Measurements from ENCODE around the gene MGMT.

Gene MGMT

DNA sequence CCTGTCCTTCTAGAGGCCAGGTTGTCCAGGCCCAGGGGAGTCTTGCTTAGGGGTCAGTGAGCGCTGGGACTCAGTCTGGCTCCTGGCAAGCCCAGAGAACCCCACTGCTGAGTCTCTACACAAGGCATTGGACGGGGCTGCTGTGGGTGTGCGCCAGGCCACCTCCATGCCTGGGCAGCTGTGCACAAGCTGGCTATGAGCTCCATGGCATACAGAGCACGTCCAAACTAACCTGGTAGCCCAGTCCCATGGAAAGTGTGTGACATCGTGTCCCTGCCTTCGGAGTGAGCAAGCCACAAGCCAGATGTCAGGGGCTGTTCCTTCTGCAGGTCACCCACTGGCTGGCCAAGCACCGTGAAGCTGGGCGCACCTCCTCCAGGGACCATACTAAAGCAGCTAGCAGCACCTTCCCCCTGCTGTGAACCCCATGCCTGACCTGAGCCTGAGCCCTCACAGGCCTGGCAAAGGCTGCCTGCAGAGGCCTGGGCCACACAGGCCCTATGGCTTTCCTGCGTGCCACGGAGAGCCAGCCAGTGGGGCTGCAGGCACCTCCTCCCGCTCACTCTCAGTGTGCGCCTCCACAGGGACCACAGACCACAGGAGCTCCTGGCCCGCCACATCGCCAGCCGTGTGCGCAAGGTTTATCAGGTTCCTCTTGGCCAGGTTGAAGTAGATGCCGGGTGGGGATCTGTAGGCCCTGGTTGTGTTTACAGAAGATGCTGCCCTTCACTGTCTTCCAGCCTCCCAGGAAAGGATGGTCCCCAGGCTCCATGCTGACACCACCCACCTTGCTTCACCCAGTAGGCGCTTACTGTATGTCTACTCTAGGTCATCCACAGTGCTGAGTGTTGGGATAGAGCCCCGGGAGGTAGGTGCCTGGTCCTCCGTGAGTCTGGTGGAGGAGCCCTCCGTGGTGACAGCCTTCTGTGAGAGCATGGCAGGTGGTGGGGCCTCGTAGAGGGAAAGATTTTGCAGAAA lies 277.4 kb downstream of the MGMT start:
- no peak for DNase-seq

DNA sequence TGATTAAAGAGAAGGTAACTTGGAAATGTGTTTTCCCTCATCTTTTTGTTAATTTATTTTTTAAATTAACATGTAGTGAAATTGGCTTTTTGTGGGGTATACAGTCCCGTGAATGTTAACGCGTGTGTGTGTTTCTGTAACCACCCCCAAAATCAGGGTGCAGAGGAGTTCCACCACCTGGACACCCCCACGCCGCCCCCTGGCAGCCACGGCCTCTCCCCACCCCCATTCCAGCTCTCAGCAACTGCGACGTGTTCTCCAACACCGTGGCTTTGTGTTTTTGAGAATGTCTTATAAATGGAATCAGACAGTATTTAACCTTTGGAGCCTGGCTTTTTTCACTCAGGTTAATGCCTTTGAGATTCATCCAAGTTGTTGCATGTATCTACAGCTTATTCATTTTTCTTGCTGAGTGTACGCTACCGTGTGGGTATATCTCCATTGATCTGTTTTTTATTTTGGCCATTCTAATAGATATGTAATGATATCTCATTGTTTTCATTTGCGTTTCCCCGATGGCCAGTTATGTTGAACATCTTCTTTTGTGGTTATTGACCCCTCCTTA lies 278.2 kb downstream of the MGMT start:
- no peak for DNase-seq

- no peak for DNase-seq
These were observed 287.4 kb downstream of the MGMT start for GRCh38 chr10:129754211-129755050.

DNA sequence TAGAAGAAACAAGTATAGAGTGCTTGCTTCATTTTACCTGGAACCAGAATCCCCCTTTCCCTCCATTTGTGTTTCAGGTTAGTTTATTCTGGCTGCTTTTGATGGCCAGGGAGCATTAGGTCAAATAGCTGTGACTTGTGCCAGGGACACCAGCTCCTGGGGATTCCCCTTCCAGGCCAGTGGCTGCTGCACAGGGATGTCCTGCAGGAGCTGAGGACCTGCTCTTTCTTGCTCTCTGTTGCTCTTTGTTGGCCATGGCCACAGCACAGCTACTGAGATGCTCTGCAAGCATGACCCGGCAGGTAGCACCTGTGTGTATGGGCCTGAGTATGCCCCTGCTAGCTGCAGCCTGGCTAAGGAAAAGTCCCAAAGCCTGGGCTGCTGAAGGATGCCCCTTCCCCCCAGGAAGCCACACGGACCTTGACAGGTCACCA lies 288.1 kb downstream of the MGMT start:
- no peak for DNase-seq

GRCh38 chr10:129755621-129756020 lies 288.6 kb downstream of the MGMT start:
- no peak for DNase-seq

GRCh38 chr10:129756912-129757901 lies 290.2 kb downstream of the MGMT start:
- no peak for DNase-seq

DNA sequence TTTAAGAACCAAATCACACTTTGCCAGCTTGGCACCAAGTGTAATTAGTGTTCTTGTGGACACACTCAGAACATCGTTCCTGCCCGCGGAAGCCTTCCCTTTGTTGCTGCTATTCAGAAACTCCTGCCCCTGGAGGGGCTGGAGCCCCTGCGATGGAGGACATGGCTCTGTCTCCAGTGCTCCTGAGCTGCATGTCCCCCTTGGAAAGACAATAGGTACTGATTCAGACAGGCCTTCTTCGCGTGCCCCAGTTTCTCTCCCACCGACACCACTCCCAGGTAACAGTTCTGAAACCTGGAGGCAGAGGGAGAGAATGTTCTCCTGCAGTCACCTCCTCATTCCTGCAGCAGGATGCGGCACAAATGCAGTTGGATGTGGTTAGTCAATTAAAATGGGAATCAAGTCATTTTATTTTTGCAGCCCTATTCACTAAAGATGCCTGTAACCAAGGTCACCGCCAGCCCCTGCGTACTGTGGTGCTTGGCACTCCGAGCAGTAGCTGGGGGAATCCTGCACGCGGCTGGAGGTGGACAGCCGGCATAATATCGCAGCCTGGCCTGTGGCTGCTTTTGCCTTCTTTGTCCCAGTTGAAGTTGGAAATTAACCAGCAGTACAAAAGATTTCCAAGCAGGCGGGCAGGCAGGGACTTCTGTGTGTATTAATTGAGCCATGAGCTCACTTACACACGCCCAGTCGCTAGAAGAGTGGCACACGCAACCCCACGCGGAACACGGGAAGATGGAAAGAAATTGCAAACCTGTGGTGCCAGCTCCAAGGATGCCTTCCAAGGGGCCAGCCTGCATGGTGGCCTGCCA lies 291.4 kb downstream of the MGMT start:
- DNase-seq, result no peak

DNA sequence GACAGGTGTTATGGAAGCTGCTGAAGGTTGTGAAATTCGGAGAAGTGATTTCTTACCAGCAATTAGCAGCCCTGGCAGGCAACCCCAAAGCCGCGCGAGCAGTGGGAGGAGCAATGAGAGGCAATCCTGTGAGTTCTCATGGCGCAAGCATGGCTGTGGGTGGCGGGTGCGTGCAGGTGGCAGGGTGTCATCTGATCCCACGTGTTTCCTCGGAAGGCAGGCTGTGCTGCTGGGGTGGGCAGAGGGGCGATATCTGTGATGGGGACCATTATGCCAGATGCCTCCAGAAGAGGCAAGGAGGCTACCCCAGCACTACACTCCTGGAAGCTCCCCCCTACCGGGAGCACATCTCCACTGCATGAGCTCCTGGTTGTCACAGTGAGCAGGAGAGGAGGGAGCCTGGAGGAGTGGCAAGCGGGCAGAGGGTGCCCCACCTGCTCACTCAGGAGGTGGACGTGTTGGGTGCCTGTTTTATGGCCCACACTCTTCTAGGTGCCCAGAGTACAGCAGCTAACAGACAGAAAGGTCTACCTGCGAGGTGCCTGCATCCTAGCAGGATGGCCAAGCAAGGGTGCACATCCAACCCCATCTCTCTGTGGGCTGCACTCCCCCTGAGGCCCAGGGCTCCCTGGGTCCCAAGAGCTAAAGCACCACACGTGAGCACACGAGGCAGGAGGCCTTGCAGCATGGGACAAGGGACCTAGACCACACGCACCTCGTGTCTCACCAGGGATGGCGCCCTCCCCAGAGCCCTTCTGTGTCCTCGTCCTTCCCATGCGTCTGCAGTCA lies 292.4 kb downstream of the MGMT start:
- no peak for DNase-seq

- no peak for DNase-seq
These were observed 292.9 kb downstream of the MGMT start for GRCh38 chr10:129760003-129760315.

DNA sequence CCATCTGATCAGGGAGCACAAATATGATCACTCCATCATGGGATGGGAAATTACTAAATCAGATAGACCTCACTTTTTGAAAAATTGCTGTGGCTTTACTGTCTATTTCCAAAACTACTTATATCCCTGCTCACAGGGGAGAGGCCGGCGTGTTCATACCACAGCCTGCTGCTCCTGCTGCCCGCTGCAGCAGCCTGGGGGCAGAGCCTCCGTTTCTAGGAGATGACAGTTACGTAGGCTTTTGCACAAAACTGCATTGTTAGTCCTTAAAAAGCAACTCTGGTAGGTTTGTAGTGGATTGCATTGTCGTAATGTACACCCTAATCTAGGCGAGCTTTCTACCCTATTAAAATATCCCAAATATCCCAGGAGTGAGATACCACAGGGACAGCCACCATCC lies 293.4 kb downstream of the MGMT start:
- DNase-seq, result no peak

GRCh38 chr10:129761197-129761972 lies 294.3 kb downstream of the MGMT start:
- DNase-seq, result no peak

DNA sequence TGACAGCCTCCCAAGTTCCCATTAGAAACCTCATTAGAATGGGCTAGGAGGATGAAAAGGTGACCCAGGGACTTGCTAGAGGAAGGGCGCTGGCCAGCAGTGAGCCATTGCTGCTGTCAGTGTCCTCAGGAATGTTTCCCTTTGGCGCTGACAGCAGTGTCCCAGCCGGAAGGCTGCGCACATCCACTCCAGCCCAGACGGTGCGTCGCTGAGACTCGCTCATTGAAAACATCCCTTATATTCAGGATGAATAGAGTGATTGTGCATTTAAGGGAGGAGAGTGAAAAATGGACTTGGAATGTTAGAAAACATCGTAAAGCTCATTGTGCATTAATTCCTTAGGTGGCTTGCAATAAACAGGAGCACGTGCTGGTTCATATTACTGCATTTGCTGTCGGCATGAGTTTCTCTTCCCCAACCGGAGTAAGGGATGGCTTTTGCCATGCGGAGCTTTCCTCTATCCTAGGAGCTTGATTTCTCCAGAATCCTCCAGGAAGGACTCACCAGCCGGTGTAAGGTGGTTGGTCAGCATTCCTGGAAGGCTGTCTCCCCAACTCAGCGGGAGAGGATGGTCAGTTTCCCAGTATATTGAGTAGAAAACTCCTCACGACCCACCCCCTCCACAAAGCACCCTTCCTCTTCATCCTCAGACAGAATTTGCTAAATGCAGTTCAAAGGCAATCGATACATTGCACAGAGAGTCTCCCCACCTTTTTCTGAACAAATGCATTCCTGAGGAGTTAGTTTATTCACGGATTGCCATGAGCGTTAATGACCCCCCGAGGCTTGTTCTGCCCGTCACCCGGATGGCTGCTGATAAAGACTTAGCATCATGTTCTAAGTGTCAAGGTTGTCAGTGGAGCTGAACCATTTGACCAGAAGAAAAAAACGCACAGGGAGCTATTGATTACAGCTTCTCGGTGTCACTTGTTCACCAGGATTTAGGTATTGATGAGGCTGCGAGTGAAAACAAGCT lies 295.2 kb downstream of the MGMT start:
- no peak for DNase-seq

DNA sequence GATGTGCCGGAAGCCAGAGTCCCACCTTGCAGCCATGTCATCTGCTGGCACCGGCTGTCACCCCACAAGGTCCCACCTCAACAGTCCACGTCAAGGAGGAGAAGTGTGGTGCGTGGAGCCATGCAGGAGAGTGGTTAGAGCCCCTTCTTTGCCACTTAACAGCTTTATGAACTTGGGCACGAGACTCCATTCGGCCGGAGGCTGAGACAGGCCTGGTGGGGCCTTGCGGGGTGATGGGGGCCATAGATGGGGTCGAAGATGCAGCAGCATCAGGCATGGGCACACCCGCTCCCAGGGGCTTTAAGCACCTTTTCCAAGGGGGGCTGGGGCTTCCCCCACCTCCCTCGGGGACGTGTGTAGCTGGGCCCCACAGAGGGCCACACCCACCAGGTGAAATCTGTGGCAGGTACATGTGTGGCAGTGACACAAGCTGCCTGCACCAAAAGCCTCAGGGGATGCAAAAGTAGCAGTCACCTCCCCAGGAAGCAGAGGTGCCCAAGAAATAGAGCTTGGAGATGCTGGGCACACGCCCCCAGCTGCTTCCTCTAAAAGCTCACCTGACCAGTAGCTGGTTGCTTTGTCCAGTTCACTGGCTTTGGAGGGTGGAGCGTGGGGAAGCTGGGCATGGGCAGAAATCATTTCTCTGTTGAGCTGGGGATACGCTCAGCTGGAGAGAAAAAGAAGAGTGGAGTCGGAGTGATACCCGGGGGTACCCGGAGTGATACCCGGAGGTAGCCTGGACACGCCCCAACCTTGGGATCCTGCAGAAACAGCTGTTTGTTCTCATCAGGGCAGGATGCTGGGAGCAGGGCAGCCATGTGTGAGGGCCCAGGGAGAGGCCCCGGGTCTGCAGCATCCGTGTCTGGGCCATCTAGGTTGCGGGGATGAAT lies 297.2 kb downstream of the MGMT start:
- DNase-seq, result no peak

DNA sequence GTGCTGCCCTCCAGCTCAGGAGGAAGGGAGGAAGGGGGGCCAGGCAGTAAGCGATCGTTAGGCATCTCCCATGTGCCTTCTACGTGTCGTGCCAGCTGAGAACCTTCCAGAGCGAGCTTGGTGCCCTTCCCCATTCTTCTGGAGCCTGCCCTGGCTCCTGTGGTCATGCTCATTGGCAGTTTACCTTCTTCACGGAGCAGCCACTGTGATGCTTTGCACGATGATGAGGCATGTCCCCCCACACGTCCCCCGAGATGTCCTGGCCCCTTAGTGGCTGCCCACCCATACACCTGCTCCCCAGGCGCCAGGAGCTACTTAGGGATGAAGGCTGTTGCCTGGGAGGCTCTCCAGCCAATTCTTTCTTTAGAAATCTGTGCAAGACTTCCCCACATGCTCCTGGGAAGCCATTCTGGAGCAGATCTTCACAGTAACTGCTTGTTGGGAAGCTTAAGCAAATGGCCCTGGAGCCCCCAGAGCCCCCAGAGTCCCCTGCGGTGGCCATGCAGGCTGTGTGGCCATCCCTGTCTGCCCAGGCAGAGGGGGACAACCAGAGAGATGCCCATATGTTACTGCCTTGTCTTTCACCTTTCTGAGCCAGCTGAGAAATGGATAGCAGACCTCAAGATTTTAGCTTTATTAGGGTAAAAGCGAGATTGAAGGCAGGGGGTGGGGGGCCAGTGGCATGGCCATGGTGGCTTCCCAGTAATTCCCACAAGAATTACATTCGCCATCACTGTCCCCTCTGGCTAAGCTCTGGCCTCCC lies 298.0 kb downstream of the MGMT start:
- no peak for DNase-seq

GRCh38 chr10:129765664-129766550 lies 298.9 kb downstream of the MGMT start:
- no peak for DNase-seq
